HG02840 (cell line): ENCODE data around the gene RNF121.

Source experiments
- ATAC-seq: cut with Tn5 transposase; IDR thresholded peaks from one replicate; pipeline ENCODE4 v1.9.1; 2021; ENCODE audit warnings: mild to moderate bottlenecking, moderate library complexity, moderate number of reproducible peaks; ENCODE audit not compliant: unreplicated experiment, low FRiP score

The RNF121 gene

DNA sequence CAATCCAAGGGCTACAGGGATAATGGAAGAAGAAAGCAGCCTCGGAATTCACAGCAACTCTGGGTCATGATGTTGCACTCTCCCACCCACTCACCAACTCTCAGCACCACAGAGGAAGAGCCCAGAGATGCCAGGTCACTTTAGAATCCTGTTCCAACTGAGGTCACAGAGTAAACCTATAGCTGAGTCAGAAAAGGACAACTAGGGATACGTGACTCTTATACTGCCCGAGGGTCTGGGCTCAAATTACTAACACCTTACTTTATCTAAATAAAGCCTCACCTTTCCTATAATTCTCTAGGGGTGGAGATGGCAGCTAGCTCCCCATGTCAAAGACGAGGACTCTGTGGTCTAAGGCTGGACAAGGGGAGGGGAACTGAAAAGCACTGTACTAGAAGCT is 94.5 kb downstream of the RNF121 start:
- no peak for ATAC-seq

GRCh38 chr11:72024069-72024754 is 95.4 kb downstream of the RNF121 start:
- no peak for ATAC-seq

- ATAC-seq: no peak
Observed at GRCh38 chr11:72026090-72026489, 97.2 kb downstream of the RNF121 start.

DNA sequence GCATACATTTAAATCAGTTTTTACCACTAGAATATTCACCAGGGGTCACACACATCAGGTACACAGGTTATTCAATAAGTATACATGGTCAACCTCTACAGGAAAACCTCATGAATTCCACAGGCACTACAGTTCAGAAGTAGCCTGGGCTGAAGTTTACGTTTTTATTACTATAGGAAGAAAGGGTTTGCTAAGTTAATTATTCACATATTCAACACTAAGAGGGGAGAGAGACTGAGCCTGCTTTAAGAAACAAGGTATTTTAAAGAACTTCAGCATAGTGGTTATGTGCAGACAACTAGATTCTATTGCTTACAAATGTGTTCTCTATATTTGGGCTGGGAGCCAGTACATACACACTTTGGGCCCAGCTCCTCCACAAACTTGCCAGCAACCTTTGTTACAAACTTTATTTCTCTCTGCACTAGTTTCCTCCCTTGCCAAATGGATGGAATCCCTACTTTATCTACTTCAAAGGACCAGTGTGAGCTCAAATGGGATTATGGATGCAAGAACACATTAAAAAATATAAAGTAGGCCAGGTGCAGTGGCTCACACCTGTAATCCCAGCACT is 101.7 kb downstream of the RNF121 start:
- no peak for ATAC-seq

DNA sequence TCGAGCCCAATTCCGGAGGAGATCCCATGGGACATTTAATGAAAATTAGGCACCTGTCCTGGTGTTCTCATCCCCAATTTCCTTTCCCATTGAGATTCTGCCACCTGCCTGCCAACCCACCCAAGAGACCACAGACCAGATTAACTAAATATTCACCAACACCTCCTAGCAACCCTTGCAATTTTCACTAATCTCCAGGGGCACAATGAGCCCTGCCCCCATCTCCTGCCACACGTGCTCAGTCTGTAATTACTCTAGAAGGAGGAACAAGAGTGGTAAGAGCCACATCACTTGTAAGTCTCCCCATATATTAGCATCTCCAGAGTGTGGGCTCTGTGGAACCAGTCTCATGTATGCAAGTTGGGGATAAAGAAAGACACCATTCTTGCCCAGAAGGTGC is 107.8 kb downstream of the RNF121 start:
- no peak for ATAC-seq

DNA sequence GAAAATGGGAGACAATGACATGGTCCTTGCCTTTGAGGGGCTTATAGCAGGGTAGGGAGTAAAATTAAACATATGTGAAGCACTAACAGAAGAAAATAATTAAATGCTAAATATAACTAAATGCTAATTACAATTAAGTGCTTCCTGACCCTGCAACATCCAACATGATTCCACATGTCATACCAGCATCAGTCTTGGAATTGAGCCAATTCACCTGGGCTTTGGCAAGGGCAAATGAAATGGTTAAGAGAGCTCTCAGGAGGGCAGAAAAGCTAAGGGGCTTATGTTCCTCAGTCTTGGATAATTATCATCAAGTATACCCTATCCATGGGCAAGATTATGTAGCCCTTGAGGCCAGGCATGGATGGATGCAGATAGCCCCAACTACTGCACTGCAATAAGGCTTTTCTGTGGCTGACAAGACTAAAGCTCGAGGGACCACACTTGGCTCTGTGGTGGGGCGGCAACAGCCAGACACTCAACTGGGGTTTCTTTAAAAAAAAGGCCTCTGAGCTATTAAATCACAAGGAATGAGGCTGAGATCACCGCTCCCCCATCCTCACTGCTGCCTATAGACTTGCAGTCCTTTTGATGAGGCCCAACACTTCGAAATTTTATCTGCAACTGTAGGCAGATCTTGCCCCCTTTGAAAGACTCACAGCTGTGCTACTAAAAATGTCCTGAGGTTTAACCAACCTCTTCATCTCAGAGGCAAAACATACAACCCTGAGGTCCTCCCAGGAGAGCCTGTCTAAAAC is 108.9 kb downstream of the RNF121 start:
- ATAC-seq: no peak

DNA sequence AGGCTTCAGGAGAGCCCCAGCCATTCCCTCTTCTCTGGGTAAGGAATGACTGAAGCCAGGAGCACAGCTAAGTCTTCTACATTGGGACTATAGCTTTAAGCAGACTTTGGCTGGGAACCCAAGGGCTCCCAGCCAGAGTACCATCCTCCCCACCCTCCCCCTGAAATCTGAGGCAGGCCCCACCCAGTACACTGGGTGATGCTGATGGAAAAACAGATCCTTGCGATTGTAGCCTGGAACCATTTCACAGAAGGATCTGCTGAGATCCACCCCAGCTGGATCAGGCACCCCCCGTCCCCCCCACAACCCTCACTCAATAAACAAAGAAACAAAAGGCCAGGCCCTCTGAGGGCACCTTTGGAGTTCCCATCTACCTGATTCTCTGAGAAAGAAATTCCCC is 109.6 kb downstream of the RNF121 start:
- no peak for ATAC-seq

DNA sequence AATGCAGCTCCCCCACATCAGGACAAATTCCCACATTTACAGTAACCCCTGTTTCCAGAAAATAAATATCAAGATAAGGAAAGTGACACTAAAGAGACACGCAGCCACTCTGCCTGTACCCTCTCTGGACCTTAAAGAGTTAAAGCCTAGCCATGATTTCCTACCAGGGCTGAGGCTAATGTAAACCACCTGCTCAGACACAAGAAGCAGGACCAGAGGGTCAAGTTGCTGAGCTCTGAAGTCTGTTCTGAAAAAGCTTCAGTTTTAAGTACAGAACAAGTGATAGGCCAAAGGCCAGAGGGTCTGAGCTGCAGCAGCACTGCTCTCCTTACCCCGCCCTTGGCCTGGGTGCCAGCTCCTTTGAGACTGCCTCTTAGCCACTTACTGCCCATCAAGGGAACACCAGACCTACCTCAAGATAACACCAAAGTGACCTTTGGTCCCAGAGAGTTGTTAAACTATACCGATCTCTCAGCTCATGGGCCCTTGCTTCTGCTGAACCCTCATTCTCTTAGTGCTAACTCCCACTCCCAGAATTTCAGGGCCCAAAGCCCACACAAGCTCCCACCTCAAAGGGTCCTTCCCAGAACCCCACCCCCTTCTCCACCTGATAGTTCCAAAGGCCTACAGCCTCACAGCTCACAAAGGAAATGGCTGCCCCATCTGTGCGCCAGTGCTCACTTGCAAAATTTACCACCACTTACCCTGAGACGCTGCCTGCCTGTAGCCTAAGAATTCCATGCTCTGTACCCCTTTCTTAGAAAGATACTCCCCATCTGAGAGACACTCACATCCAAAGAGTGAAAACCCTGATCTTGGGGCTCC is 110.4 kb downstream of the RNF121 start:
- ATAC-seq: no peak

DNA sequence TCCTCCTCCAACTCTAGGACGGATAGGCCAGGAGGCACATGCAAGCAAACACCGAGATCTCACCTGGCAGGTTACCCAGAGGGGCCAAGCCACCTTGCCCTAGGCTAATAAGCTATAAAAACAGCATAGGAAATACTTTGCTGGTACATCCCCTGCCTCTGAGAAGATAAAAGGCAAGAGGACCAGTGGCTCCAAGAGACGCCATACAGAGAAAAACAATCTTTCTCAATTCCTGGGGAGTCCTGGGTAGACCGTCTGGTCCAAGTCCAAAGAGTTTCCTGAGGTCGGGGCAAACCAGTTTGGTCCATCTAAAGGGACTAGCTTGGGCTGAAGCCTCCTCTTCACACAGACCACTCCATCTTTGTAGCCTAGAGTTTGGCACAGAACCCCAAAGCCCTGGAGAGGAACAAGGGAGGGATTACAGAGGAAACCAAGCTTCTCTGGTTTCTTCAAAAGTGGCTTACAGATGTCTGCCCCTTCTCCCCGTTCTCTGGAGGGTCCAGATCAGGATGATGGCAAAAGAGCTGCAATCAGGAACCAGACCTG is 111.1 kb downstream of the RNF121 start:
- no peak for ATAC-seq

GRCh38 chr11:72040491-72041363 is 111.9 kb downstream of the RNF121 start:
- no peak for ATAC-seq

DNA sequence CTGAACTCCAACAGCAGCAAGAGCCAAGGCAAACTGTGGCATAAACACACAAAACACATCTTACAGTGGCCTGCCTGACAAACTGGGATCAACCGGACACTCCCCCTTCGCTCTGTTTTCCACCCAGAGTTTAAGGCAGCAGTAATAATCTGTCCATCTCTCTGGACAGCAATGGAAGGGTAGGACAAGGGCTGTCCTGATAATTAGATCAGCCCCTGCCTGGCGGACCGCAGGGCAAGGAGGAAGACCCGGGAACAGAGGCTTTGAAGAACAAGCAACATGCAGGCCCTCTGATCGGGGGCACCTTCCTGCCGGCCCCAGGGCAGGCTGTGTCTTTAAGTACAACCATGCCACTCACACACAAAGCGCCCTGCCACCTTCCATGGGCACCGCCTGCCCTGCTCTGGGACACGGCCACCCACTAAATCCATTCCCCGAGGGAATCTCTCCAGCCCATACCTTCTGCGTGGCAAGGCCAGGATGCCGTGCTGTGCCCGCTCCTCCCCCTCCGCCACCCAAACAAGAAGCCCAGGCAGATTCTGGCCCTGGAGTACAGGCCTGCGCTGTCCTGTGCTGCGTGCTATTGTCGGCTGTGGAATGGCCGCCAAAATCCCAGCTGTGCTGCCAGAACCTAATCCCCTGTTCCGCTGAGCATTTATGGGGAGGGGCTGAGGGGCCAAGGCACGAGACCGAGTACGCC is 112.7 kb downstream of the RNF121 start:
- no peak for ATAC-seq

DNA sequence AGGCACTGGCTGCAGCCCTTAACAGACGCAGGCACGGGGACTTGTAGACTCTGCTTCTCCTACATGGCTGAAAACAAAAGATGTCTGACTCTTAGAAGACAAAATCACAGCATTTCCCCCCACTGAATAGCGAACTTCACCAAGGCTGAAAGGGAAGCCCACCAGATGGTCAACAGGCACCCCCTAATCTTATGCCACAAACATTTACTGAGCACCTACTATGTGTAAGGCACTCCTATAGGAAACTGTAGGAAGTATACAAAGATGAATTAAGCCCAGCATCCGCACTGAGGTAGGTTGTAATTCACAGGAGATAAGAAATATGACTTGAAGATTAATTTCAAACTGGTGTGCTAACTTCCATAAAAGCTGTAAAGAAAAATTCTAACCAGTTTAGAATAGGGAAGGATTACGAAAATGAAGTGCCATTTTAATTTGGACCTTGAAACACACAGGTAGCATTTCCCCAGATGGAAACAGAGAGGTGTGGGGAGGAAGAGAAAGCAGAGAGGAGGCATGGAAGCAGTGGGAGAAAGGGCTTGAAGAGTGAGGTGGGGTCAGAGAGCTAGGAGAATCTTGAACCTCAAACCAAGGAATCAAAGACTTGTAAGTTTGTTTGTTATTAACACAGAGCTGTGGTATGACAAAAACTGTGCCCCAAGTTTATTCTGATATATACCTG is 113.4 kb downstream of the RNF121 start:
- ATAC-seq: no peak

GRCh38 chr11:72045849-72046248 is 117.0 kb downstream of the RNF121 start:
- ATAC-seq: no peak
